ENCODE data around the gene FAM81A. TPM values are rescaled to one million over a fixed set of nuclear protein-coding genes. Genes with fewer than 3 reads are reported as not detected.

Gene FAM81A
- total and polyA plus RNA-seq, 4 donors: 5.7 to 24.8 (median 21.7) TPM

DNA sequence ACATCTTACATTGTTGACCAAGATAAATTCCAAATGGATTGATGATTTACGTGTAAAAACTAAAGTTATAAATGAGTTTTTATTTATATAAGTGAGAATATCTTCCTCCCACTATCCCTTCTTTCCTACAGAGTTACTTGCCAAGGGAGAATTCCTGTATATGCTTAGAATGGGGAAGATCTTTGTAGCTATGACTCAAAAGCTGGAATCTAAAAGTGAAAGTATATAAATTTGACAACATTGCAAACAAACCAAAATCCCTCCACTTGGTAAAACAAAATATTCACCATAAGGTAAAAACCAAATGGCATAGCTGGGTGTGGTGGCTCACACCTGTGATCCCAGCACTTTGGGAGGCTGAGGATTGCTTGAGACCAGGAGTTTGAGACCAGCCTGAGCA, 120.9 kb downstream of the FAM81A start:
- no peak for DNase-seq (ENCODE audit: low read depth in 4 of 6, low spot score in 6 of 6)
- Histone ChIP-seq H3K9me3 (ENCODE audit: control insufficient read depth, insufficient read depth, low read length) (no peaks in the 10 kb centered on the region), H3K36me3 (ENCODE audit: control insufficient read depth, insufficient read depth, low read length) (no peaks in the 10 kb centered on the region), H3K4me3 (ENCODE audit: low read depth, low read length) (no peak overlapping the region), H3K27me3 (ENCODE audit: control insufficient read depth, insufficient read depth, low read length) (no peaks in the 10 kb centered on the region), H3K4me1 (ENCODE audit: control insufficient read depth, insufficient read depth, low read length) (no peaks in the 10 kb centered on the region), H3K27ac (ENCODE audit: low read depth, low read length) (no peak overlapping the region)
- no CpG with 5 or more reads among the region's 1 CpG for WGBS (ENCODE audit: insufficient coverage)

DNA sequence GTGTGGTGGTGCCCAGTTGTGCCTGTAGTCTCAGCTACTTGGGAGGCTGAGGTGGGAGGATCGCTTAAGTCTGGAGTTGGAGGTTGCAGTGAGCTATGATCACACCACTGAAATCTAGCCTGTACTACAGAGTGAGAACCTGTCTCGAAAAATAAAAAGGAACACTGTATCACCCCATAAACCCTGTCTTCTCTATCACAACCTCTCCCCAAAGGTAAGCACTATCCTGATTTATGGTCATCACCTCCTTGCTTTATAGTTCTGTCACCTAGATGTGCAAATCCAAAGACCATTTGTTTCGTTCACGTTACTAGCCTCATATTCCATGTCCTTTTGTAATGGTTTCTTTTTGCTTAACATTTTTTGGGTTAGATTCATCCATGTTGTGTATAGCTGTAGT, 123.6 kb downstream of the FAM81A start:
- no peak for DNase-seq (ENCODE audit: low read depth in 4 of 6, low spot score in 6 of 6)
- 100% methylated on average over 1 of the region's 4 CpGs for WGBS (ENCODE audit: insufficient coverage)

DNA sequence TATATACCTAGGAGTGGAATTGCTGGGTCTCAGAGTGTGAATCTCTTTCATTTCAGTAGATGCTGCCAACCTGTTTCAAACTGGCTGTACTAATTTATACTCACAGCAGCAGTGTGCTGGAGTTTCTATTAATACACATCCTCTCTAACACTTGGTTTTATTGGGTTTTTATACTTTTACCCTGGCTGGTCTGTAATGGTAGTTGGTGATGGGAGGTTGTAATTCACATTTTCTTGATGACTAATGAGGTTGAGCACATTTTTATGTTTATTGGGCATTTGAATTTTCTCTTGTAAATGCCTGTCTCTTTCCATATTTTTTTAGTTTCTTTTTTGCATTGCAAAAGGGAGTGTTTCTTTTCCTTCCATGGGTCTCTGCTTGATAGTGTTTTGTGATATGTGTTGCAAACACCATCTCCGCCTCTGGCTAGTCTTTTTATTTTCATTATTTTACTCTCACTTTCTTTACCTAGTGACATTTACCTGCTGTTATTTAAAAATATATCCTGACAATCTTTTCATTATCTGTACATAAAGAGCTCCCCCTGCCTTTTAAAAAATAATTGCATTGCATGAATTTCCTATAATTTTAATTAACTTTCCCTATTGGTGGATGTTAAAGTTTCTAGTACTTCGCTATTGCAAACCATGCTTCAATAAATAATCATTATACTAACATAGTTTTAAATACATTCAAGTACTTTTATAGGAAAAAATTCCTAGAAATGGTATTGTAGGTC, 124.6 kb downstream of the FAM81A start:
- Histone ChIP-seq H3K27me3 (ENCODE audit: control insufficient read depth, insufficient read depth, low read length) (no peaks in the 10 kb centered on the region), H3K4me1 (ENCODE audit: control insufficient read depth, insufficient read depth, low read length) (no peaks in the 10 kb centered on the region), H3K27ac (ENCODE audit: low read depth, low read length) (no peak overlapping the region), H3K36me3 (ENCODE audit: control insufficient read depth, insufficient read depth, low read length) (no peaks in the 10 kb centered on the region), H3K4me3 (ENCODE audit: low read depth, low read length) (no peak overlapping the region), H3K9me3 (ENCODE audit: control insufficient read depth, insufficient read depth, low read length) (no peaks in the 10 kb centered on the region)
- DNase-seq (ENCODE audit: low read depth in 4 of 6, low spot score in 6 of 6): no peak
- WGBS (ENCODE audit: insufficient coverage): no CpG with 5 or more reads among the region's 2 CpGs

More for the DNA sequence above, 123.6 kb downstream of the FAM81A start:
- Histone ChIP-seq H3K4me3 (ENCODE audit: low read depth, low read length) (no peak overlapping the region), H3K27me3 (ENCODE audit: control insufficient read depth, insufficient read depth, low read length) (no peaks in the 10 kb centered on the region), H3K27ac (ENCODE audit: low read depth, low read length) (no peak overlapping the region), H3K4me1 (ENCODE audit: control insufficient read depth, insufficient read depth, low read length) (no peaks in the 10 kb centered on the region), H3K9me3 (ENCODE audit: control insufficient read depth, insufficient read depth, low read length) (no peaks in the 10 kb centered on the region), H3K36me3 (ENCODE audit: control insufficient read depth, insufficient read depth, low read length) (no peaks in the 10 kb centered on the region)

DNA sequence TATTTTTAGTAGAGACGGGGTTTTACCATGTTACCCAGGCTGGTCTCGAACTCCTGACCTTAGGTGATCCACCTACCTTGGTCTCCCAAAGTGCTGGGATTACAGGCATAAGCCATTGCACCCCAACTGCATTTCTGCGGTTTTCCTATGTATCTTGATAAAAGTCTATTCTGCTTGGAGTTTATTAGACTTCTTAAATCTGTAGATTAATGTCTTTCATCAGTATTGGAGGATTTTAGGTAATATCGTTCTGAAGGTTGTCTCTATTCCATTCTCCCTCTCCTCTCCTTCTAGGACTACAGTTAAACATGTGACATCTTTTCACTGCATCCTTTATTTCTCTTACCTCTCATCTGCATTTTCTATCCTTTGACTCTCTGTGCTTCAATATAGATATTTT, 127.3 kb downstream of the FAM81A start:
- H3K9me3 ChIP-seq (ENCODE audit: control insufficient read depth, insufficient read depth, low read length): no peaks in the 10 kb centered on the region
- no peak overlapping the region for H3K4me3 ChIP-seq (ENCODE audit: low read depth, low read length)
- H3K36me3 ChIP-seq (ENCODE audit: control insufficient read depth, insufficient read depth, low read length): no peaks in the 10 kb centered on the region
- H3K27me3 ChIP-seq (ENCODE audit: control insufficient read depth, insufficient read depth, low read length): no peaks in the 10 kb centered on the region
- no peak for DNase-seq (ENCODE audit: low read depth in 4 of 6, low spot score in 6 of 6)
- no peak overlapping the region for H3K27ac ChIP-seq (ENCODE audit: low read depth, low read length)
- 86% methylated on average over 2 of the region's 4 CpGs for WGBS (ENCODE audit: insufficient coverage)
- H3K4me1 ChIP-seq (ENCODE audit: control insufficient read depth, insufficient read depth, low read length): no peaks in the 10 kb centered on the region

DNA sequence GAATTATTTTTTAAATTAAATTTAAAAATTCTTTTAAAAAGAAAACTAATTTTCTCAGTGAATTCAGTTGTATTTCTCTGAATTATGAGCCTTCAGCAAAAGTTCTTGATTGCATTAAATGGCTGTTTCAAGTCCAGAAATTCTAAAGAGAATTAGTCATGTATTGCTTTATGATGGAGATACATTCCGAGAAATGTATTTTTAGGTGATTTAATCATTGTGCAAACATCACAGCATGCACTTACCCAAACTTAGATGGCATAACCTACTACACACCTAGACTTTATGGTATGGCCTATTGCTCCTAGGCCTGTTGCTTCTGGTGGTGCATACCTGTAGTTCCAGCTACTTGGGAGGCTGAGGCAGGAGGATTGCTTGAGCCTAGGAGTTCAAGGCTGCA, 129.3 kb downstream of the FAM81A start:
- DNase-seq (ENCODE audit: low read depth in 4 of 6, low spot score in 6 of 6): no peak
- Histone ChIP-seq H3K4me1 (ENCODE audit: control insufficient read depth, insufficient read depth, low read length) (no peaks in the 10 kb centered on the region), H3K4me3 (ENCODE audit: low read depth, low read length) (no peak overlapping the region), H3K27ac (ENCODE audit: low read depth, low read length) (no peak overlapping the region), H3K27me3 (ENCODE audit: control insufficient read depth, insufficient read depth, low read length) (no peaks in the 10 kb centered on the region), H3K36me3 (ENCODE audit: control insufficient read depth, insufficient read depth, low read length) (no peaks in the 10 kb centered on the region), H3K9me3 (ENCODE audit: control insufficient read depth, insufficient read depth, low read length) (no peaks in the 10 kb centered on the region)
- no CpG with 5 or more reads among the region's 1 CpG for WGBS (ENCODE audit: insufficient coverage)

DNA sequence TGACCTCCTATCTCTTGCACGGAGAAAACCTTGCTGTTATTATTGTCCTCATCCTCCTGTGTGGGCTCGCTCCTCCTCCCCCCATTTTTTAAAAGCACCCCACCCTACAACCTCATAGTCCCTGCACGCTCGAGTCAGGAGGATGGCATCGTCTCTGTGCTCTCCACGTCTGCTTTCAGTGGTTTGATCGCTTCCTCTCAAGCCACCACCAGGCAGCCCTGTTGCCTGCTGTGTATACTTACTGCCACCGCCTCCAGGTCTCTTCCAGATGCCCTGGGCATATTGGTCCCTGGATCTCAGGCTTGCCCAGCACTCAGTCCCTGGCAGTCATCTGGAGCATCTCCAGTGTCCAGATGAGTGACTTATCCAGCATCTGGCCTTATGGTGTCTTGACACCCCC, 131.5 kb downstream of the FAM81A start:
- 84% methylated on average over 8 of the region's 8 CpGs for WGBS (ENCODE audit: insufficient coverage)
- Histone ChIP-seq H3K36me3 (ENCODE audit: control insufficient read depth, insufficient read depth, low read length) (no peaks in the 10 kb centered on the region), H3K4me1 (ENCODE audit: control insufficient read depth, insufficient read depth, low read length) (no peaks in the 10 kb centered on the region), H3K4me3 (ENCODE audit: low read depth, low read length) (no peak overlapping the region), H3K27me3 (ENCODE audit: control insufficient read depth, insufficient read depth, low read length) (no peaks in the 10 kb centered on the region), H3K9me3 (ENCODE audit: control insufficient read depth, insufficient read depth, low read length) (no peaks in the 10 kb centered on the region), H3K27ac (ENCODE audit: low read depth, low read length) (no peak overlapping the region)
- DNase-seq (ENCODE audit: low read depth in 4 of 6, low spot score in 6 of 6): no peak

DNA sequence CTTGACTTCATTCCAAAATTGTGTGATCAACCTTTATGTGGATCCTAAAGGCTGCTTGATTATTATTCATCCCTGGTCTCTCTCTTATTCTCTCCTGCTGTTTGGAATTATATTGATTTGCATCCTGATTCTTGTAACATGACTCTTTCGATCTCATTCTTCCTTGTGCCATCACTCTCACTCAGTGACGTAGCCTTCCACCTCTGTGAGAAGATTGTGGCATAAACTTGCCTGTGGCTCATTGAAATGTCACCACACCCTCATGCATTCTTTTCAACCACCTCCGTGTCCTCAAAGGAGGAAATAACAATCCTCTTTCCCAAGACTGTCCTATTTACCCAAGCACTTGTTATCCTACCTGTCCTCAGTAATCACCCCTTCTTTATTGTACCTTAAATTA, 132.3 kb downstream of the FAM81A start:
- no peak overlapping the region for H3K4me3 ChIP-seq (ENCODE audit: low read depth, low read length)
- H3K36me3 ChIP-seq (ENCODE audit: control insufficient read depth, insufficient read depth, low read length): no peaks in the 10 kb centered on the region
- H3K4me1 ChIP-seq (ENCODE audit: control insufficient read depth, insufficient read depth, low read length): no peaks in the 10 kb centered on the region
- no peak overlapping the region for H3K27ac ChIP-seq (ENCODE audit: low read depth, low read length)
- H3K9me3 ChIP-seq (ENCODE audit: control insufficient read depth, insufficient read depth, low read length): no peaks in the 10 kb centered on the region
- WGBS (ENCODE audit: insufficient coverage): 48% methylated on average over 2 of the region's 3 CpGs
- no peak for DNase-seq (ENCODE audit: low read depth in 4 of 6, low spot score in 6 of 6)
- H3K27me3 ChIP-seq (ENCODE audit: control insufficient read depth, insufficient read depth, low read length): no peaks in the 10 kb centered on the region

DNA sequence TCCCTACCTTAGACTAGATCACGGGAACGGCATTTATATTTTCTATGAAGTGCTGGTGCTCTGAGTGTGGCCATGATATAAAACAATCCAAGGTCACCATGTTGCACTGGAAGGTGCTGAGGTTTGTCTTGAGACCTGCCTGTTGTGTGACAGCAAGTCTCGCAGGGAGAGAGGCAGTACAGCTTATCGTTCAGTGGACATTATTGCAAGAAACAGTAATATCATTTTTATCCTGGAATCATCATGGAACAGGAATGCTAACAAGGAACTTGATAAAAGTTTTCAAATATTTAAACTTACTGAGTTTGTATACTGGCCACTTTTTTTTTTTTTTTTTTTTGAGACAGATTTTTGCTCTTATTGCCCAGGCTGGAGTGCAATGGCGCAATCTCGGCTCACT, 133.6 kb downstream of the FAM81A start:
- Histone ChIP-seq H3K9me3 (ENCODE audit: control insufficient read depth, insufficient read depth, low read length) (no peaks in the 10 kb centered on the region), H3K4me3 (ENCODE audit: low read depth, low read length) (no peak overlapping the region), H3K27me3 (ENCODE audit: control insufficient read depth, insufficient read depth, low read length) (no peaks in the 10 kb centered on the region), H3K36me3 (ENCODE audit: control insufficient read depth, insufficient read depth, low read length) (no peaks in the 10 kb centered on the region), H3K4me1 (ENCODE audit: control insufficient read depth, insufficient read depth, low read length) (no peaks in the 10 kb centered on the region), H3K27ac (ENCODE audit: low read depth, low read length) (no peak overlapping the region)
- WGBS (ENCODE audit: insufficient coverage): 100% methylated on average over 2 of the region's 6 CpGs
- DNase-seq (ENCODE audit: low read depth in 4 of 6, low spot score in 6 of 6): no peak
